Amniotic epithelial cell (primary cell): Measurements from ENCODE around the gene DCAF10.
"Not testable (repeated sequence)": the region's sequence is repeated elsewhere in the genome, so short reads cannot be mapped to it uniquely, and the experiment has no call there.

ENCODE experiments used
- DNase-seq: peaks from one replicate; pipeline ENCODE4 v3.0.0-alpha.2; 2010; ENCODE audit warnings: low read depth

DCAF10 gene

DNA sequence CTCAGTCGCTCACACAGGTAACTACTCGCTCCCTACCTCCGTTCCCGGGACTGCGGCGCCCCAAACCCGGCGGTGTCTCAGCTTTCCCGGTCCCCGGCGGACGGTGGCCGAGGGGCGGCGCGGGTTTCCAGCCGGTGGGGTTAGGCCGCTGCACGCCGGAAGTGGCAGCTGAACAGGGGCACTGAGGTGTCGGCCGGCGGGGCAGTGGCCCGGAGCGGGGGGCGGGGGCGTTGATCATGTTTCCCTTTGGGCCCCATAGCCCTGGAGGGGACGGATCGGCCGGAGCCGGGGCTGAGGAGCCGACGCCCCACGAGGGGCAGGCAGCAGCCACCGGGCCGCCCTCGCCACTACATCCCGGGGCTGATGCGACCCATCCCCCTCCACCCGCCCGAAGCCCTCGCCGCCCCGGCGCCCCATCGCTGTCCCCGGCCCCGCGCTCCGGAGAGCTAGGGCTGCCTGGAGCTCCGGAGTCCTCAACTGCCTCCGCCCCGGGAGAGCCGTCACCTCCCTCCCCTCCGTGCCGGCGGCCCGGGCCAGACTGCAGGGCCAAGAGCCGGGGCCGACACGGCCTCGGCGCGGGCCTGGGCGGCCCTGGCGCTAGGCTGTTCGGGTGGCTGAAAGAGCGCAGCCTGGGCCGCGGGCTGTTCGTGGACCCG lies at the start of gene DCAF10:
Gene DCAF10, plus strand, starts transcription at position 167 of the 656 bp plus-strand sequence. Its CDS starts 70 bp downstream, at position 237.
- DNase-seq: peak; percentile 73

DNA sequence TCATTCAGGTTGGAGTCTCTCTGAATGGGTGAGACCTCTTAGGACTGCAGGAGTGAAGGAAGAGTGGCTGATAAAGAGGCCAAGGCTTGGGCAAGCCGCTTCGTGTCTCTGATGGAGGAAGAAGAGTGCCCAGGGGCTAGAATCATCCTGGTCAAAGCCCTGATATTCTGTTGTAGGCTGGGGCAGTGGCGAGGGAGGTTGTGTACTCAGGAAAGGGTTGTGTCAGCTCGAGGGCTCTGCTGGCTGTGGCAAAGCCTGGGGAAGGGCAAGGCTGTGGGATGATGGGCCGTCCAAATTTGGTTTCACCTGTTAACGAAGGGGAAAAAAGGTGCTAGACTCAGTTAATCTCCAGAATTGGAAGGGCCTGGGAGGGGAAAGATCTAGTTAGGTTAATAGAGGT lies 49.4 kb upstream of the DCAF10 start:
- DNase-seq: no peak

GRCh38 chr9:37751704-37752103 lies 48.9 kb upstream of the DCAF10 start:
- not testable (repeated sequence) for DNase-seq

DNA sequence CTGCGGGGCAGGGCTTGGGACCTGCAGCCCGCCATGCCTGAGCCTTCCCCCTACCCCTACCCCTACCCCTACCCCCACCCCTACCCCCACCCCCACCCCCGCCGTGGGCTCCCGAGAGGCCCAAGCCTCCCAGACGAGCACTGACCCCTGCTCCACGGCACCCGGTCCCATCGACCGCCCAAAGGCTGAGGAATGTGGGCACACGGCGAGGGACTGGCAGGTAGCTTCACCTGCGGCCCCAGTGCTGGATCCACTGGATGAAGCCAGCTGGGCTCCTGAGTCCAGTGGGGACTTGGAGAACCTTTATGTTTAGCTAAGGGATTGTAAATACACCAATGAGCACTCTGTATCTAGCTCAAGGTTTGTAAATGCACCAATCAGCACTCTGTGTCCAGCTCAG lies 48.5 kb upstream of the DCAF10 start:
- not testable (repeated sequence) for DNase-seq

DNA sequence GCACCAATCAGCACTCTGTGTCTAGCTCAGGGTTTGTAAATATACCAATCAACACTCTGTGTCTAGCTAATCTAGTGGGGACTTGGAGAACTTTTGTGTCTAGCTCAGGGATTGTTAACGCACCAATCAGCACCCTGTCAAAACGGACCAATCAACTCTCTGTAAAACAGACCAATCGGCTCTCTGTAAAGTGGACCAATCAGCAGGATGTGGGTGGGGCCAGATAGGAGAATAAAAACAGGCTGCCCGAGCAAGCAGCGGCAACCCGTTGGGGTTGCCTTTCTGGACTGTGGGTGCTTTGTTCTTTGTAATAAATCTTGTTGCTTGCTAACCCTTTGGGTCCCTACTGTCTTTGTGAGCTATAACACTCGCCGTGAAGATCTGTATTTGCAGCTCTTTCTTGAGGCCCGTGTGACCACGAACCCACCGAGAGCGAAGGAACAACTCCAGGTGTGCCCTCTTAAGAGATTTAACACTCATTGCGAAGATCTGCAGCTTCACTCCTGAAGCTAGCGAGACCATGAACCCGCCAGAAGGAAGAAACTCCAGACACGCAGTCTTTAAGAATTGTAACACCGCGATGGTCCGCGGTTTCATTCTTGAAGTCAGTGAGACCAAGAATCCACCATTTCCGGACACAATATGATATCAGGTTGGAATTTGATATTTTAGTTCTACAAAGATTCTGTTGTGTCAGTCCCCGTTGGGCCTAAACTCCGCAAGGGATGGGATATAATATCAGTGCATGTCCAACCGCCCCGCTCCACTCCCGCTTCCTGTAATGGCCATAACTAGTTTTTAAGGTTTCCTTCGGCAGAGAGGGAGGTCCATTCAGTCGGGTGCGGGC lies 47.7 kb upstream of the DCAF10 start:
- DNase-seq: no peak

GRCh38 chr9:37753489-37754190 lies 47.0 kb upstream of the DCAF10 start, which contains the start of gene TRMT10B:
Gene TRMT10B, plus strand, starts transcription at chr9:37753805. Its CDS starts 8,127 bp downstream, at chr9:37761932.
- DNase-seq: peak; percentile 77

DNA sequence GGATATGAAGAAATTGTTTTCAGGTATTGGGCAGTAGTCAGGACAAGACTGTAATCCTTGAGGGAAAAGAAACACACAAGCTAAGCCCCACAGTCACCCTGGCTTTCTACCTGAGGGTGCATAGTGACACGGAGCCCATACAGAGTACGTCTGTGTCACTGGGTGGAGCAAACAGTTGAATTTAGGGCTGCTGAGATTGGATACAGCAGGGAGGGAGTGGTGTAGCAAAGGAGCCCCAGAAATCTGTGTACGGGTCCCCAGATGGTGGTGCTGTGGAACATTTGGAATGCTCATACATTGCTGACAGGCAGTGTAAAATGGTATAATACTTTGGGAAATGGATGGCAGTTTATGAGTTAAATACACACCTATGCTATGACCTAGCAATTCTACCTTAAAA lies 41.9 kb upstream of the DCAF10 start:
- no peak for DNase-seq

DNA sequence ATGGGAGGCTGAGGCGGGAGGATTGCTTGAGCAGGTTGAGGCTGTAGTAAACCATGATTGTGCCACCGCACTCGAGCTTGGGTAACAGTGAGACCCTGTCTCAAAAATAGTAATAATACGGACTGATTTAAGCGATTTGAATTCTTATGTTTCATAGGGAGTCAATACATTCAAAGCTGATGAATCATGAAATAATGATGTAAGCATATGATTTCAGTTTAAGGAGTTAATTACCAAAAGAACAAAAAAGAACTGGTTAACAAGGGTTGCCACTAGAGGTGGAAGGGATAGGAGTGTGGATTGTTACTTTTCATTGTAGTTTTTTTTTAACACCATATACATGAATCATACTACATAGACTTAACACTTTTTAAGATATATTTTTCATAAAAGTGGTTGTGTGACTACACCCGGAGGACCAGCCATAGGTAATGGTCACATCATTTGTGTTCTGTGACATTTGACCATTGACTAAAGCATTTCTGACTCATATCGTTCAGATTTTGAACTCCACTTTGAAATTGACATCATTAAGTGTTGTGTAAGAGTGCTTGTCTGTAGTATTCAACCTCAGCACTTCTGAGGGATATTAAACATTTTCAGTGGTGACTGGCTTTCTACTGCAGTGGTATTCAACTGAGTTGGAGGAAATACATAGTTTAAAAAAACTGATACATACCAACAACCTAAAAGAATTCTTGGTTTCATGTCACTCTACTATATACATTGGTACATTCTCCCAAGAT lies 40.0 kb upstream of the DCAF10 start:
- peak; percentile 71 for DNase-seq

GRCh38 chr9:37761511-37761910 lies 39.1 kb upstream of the DCAF10 start:
- peak; percentile 74 for DNase-seq

DNA sequence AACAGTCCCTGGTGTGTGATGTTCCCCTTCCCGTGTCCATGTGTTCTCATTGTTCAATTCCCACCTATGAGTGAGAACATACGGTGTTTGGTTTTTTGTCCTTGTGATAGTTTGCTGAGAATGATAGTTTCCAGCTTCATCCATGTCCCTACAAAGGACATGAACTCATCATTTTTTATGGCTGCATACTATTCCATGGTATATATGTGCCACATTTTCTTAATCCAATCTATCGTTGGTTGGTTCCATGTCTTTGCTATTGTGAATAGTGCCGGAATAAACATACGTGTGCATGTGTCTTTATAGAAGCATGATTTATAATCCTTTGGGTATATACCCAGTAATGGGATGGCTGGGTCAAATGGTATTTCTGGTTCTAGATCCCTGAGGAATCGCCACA lies 35.3 kb upstream of the DCAF10 start:
- not testable (repeated sequence) for DNase-seq

- no peak for DNase-seq
Measured at GRCh38 chr9:37769306-37769705, 31.3 kb upstream of the DCAF10 start.

DNA sequence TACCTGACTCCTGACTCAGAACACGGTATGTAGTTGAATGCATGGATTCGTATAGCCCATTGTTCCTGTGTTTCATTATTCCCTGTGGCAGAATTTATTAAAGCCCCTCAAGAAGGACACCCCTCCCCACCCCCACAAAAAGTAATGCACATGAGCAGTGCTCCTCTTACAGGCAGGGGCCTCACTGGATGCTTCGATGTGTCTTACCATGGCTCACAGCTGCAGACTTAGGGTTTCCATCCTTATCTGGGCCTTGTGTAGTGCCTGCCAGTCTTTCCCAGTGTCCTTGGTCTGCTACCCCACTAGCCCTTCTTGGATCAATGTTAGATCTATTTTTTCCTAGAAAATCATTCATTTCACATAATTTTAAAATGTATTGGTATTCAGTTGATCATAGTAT lies 30.6 kb upstream of the DCAF10 start:
- no peak for DNase-seq

DNA sequence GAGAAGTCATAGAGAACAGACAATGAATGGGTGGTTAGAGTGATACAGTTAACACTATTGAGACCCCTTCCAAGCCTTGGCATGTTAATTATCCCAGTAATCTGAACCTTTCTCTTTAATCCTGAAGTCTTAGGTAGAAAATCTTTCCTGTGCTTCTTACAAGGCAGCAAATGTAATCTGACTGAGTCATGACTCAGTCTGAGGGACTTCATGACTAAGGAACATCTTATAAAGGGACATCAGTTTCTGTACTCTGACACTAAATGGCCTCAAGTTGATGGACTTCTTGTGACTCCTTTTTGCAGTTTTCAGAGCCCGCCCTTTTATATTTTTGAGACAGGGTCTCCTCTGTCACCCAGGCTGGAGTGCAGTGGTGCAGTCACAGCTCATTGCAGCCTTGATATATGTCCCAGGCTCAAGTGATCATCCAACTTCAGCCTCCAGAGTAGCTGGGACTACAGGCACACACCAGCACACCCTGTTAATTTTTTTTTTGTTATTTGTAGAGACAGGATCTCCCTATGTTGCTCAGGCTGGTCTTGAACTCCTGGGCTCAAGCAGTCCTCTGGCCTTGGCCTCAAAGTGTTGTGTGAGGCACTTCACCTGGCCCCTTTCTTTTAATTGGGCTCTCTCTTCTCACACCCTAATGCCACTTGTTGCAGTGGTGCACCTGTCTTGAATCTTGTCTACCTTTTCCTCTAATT lies 25.2 kb upstream of the DCAF10 start:
- no peak for DNase-seq

- peak; percentile 40 for DNase-seq
Measured at GRCh38 chr9:37776328-37776727, 24.3 kb upstream of the DCAF10 start.

DNA sequence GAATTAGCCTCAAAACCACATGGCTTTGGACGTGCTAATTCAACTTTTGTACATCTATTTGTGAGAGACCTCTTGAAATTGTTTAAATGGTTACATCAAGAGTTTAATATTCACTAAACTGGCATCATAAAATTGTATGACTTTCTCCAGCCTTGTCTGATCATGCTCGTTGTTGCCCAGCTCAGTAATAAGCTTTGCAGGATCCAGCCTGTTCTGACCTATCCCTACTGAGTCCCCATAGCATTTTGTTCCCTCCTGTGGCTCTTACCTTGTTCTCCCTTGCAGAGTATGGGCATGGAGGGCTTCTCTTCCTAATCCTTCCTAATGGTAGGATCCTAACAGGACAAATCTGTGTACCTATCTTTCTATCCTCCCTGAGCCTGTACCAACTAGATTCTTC lies 22.1 kb upstream of the DCAF10 start:
- no peak for DNase-seq

DNA sequence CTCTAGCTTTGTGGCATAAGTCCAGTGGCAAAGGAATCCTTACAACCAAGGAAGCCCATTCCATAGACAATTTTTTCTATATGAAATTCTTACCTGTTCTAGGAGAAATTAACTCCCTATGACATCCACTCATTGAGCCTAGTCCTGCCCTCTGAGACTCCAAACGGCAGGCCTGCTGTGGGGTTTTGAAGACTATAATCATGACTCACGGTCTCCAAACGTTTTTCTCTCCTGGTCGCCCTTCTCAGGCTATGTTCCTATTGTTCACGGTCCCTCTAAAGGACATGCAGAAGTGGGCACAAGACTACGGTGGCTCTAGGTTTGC lies 16.3 kb upstream of the DCAF10 start:
- DNase-seq: no peak

DNA sequence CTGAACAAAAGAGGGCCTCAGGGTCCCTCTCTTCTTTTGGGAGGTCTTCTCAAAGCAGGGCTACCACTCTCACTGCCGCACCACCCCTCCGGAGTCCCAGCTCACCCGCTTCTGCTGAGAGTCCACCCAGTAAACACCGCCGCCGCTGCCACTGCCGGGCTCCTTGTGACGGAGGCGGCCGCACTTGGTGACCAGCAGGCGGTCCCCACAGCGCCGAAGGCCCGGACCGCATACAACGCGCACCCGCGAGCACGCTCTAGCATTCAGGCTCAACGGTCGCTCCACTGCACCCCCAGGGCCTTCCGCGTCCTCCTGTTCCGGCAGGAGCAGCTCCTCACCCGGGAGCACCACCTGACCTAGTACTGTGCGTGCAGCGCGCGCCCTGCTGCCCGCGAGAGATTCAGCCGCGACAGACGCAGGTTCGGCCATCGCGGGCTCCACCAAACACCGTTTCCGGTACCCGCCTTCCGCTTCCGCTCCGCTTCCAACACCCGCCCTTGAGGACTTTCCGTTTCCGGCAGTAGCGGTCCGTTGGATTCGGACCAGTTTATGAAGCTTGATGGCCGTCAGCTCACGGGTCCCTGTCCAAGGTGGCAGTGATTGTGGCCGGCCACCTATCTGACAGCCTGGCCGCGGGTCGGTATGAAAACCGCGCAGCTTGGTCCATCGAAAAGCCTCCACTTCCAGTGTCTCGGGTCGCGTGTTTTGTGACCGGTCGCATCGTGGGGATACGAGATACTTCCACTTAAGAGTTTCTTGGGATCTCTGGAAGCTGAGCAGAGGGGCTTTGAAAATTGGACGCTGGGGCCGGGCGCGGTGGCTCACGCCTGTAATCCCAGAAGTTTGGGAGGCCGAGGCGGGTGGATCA lies 15.7 kb upstream of the DCAF10 start, which contains the start of gene EXOSC3:
Gene EXOSC3, minus strand, starts transcription at position 449 of the 868 bp plus-strand sequence. Its CDS starts 20 bp downstream, at position 429.
- peak; percentile 87 for DNase-seq

- no peak for DNase-seq
Measured at GRCh38 chr9:37787059-37787458, 13.5 kb upstream of the DCAF10 start.

GRCh38 chr9:37788332-37788731 lies 12.3 kb upstream of the DCAF10 start:
- no peak for DNase-seq

DNA sequence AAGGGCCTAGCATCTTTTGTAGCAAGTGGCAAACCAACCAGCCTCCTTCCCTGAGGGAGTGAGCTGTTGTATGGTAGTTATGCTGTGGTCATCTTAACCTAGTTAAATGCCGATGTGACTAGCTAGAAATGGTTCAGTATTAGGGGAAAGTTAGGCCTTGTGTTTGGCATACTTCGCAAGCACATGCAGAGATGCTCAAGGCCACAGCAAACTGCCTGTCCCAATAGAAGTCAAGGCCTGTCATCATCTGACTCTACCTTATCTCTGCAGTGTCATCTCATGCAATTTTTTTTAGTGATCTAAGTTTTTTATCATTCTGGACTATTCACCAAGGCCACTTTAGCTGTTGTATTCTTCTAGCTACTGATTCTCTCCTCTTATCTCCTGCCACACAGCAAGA lies 10.5 kb upstream of the DCAF10 start:
- no peak for DNase-seq
